AG09319 (cell line): ENCODE results near the gene ZNF569.

Source experiments
- DNase-seq: peaks from one replicate; pipeline ENCODE4 v3.0.0-alpha.2; 2010; ENCODE audit warnings: low read depth; ENCODE audit errors: extremely low read depth
- CTCF ChIP-seq: IDR thresholded peaks from 2 replicates; pipeline ENCODE4 v1.5.1; 2011; ENCODE audit warnings: low read depth, mild to moderate bottlenecking, inconsistent platforms, low read length, moderate library complexity

The ZNF569 gene

DNA sequence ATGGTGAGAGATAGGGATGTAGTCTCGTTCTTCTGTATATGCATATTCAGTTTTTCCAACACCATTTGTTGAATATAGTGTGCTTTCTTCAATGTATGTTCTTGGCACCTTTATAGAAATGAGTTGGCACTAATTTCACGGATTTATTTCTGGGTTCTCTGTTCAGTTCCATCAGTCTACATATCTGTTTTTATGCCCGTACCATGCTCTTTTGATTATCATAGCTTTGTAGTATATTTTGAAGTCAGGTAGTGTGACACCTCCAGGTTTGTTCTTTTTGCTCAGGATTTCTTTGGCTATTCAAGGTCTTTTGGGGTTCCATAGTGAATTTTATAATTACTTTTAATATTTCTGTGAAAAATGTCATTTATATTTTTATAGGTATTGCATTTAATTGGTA, 25.0 kb upstream of the ZNF569 start:
- TF ChIP-seq CTCF: no peak
- DNase-seq: no peak

DNA sequence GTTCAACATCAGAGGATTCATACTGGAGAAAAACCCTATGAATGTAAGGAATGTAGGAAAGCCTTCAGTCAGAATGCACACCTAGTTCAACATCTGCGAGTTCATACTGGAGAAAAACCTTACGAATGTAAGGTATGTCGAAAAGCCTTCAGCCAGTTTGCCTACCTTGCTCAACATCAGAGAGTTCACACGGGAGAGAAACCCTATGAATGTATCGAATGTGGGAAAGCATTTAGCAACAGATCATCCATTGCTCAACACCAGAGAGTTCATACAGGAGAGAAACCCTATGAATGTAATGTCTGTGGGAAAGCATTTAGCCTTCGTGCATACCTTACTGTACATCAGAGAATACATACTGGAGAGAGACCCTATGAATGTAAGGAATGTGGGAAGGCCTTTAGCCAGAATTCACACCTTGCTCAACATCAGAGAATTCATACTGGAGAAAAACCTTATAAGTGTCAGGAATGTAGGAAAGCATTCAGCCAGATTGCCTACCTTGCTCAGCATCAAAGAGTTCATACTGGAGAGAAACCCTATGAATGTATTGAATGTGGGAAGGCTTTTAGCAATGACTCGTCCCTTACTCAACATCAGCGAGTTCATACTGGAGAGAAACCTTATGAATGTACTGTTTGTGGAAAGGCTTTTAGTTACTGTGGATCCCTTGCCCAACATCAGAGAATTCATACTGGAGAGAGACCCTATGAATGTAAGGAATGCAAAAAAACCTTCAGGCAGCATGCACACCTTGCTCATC, 17.3 kb upstream of the ZNF569 start:
- TF ChIP-seq CTCF: no peak
- DNase-seq: no peak

GRCh38 chr19:37472165-37472564, 4.9 kb upstream of the ZNF569 start:
- DNase-seq: no peak
- TF ChIP-seq CTCF: no peak

- no peak for TF ChIP-seq CTCF
- DNase-seq: no peak
Measured at GRCh38 chr19:37470216-37470615, 3.0 kb upstream of the ZNF569 start.

DNA sequence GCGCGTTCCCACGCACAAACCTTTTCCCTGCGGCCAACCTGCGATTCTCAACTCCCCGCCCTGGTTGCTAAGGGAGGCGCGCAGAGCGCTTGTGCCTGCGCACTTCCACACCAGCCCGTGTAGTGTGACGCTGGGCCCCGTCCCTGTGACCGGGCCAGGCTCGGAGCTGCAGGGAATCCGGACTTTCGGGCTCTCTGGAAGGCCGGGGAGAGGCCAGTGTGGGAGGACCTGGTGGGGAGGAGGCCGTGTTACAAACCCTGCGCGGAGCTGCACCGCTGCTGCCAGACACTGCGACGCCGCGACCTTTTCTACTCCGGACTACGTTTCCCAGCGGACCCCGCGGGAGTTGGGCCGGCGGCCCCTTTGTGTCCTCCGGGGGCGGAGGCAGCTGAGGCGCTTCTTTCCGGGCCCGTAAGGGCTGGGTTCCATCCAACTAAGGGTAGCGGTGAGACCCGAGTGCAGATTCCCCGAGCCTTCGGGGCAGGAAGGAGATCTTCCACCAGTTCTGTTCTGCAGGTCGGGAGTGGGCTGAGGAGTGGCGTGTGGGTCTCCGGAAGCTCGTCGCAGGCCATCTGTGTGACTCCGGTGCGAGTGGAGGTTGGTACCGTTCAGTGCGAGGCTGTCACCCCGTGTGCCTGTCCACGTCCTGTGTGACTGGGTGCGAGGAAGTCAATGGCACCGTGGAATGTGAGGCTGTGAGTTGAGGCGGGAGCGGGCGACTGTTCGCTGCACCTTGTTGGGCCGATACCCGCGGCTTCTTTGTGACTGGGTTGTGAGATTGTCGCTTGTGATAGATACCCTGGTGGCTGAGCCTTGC, 1.9 kb upstream of the ZNF569 start, which contains the start of gene ZNF570:
TSS of gene ZNF570 (plus strand) at position 396 of the 817 bp plus-strand sequence. CDS start 999 bp downstream, outside the sequence.
- no peak for TF ChIP-seq CTCF
- peak; percentile 58 for DNase-seq

GRCh38 chr19:37467608-37468090, 405 bp upstream of the ZNF569 start:
- no peak for DNase-seq
- no peak for TF ChIP-seq CTCF

DNA sequence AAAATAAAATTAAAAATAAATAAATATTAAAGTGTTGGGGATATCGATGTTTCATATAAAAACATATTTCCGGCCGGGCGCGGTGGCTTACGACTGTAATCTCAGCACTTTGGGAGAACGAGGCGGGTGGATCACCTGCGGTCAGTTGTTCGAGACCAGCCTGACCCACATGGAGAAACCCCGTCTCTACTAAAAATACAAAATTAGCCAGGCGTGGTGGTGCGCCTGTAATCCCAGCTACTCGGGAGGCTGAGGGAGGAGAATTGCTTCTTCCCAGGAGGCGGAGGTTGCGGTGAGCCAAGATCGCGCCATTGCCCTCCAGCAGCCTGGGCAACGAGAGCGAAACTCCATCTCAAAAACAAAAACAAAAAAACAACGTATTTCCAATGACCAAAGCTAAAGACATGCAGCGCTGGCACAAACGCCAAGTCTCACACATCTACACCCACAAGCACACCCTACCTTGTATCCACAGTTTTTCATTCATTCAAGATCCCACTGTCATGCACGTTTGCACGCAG, 907 bp downstream of the ZNF569 start:
- TF ChIP-seq CTCF: no peak
- DNase-seq: no peak
